B cell (primary cell): ENCODE data around the gene FCN2. TPM values are rescaled to one million over a fixed set of nuclear protein-coding genes. Genes with fewer than 3 reads are reported as not detected.

ENCODE experiments used
- ATAC-seq: fragments of 200-7000 bp; cut with Tn5 transposase; one replicate; pipeline ENCODE4 v1.10.0; 2021; ENCODE audit warnings: low read depth, mild to moderate bottlenecking, moderate number of reproducible peaks, moderate library complexity
- CTCF ChIA-PET: fragments of 350-600 bp; sonication (Branson Sonifier 250); formaldehyde crosslinking; loops from one replicate; lab custom pipeline; 2021; ENCODE audit warnings: antibody characterized with exemption, inconsistent platforms; lab: Charles Lee
- POLR2A ChIA-PET: fragments of 350-600 bp; sonication (Branson Sonifier 250); formaldehyde crosslinking; loops from one replicate; lab custom pipeline; 2021; ENCODE audit warnings: antibody characterized with exemption; lab: Charles Lee
- DNase-seq: peaks from one replicate; pipeline ENCODE4 v3.0.0; 2013
- H2AFZ ChIP-seq: 2 replicates; pipeline ENCODE4 v1.6.1; 2012; ENCODE audit warnings: mild to moderate bottlenecking, low read depth, low read length; ENCODE audit not compliant: insufficient read depth, poor library complexity, severe bottlenecking
- H3K27ac ChIP-seq, 2 donors: 1 replicate in 1 of 2; 2 replicates in 1 of 2; pipeline ENCODE4 v1.5.1; 2012 to 2013; ENCODE audit warnings: low read length in 2 of 2, mild to moderate bottlenecking in 2 of 2, moderate library complexity in 1 of 2
- H3K27me3 ChIP-seq, 4 experiments: fragments of 200-600 bp in 1 of 4; sonication (generic) in 1 of 4; replicated peaks in 1 of 4; 1 replicate in 2 of 4; 2 replicates in 2 of 4; pipeline versions ENCODE4 v1.6.1 to v1.7.0; 2013 to 2016; ENCODE audit warnings: low read length in 3 of 4, mild to moderate bottlenecking in 2 of 4, mixed read lengths in 1 of 4, moderate library complexity in 1 of 4; ENCODE audit not compliant: insufficient read depth in 4 of 4, control insufficient read depth in 3 of 4; ENCODE audit errors: control extremely low read depth in 1 of 4
- H3K36me3 ChIP-seq, 2 experiments: replicated peaks in 1 of 2; 1 replicate in 1 of 2; 2 replicates in 1 of 2; pipeline versions ENCODE4 v1.6.1 to v1.7.1; 2013; ENCODE audit warnings: low read length in 1 of 2; ENCODE audit not compliant: insufficient read depth in 2 of 2, control insufficient read depth in 1 of 2; ENCODE audit errors: control extremely low read depth in 1 of 2, extremely low read depth in 1 of 2
- H3K4me1 ChIP-seq, 2 donors: fragments of 200-600 bp in 1 of 2; sonication (generic) in 1 of 2; 1 replicate in 1 of 2; 2 replicates in 1 of 2; pipeline versions ENCODE4 v1.5.1 to v1.6.1; 2013 to 2017; ENCODE audit warnings: low read length in 2 of 2; ENCODE audit not compliant: control insufficient read depth in 2 of 2, insufficient read depth in 2 of 2
- H3K4me2 ChIP-seq: replicated peaks from 2 replicates; pipeline ENCODE3; 2012; ENCODE audit warnings: mild to moderate bottlenecking, low read depth, low read length; ENCODE audit not compliant: poor library complexity, severe bottlenecking
- H3K4me3 ChIP-seq, 5 experiments: fragments of 200-600 bp in 1 of 5; sonication (generic) in 1 of 5; 1 replicate in 3 of 5; 2 replicates in 2 of 5; pipeline versions ENCODE4 v1.5.1 to v1.7.0; 2011 to 2016; ENCODE audit warnings: low read length in 4 of 5, mild to moderate bottlenecking in 4 of 5, low read depth in 2 of 5, control low read depth in 1 of 5, moderate library complexity in 1 of 5; ENCODE audit not compliant: insufficient read depth in 1 of 5; ENCODE audit errors: control extremely low read depth in 1 of 5, extremely low read depth in 1 of 5
- H3K79me2 ChIP-seq: fragments of 200-600 bp; sonication (generic); one replicate; pipeline ENCODE4 v1.6.0; 2016; ENCODE audit warnings: low read length; ENCODE audit not compliant: control insufficient read depth, insufficient read depth
- H3K9ac ChIP-seq: fragments of 200-600 bp; sonication (generic); 2 replicates; pipeline ENCODE4 v1.6.1; 2017; ENCODE audit warnings: mild to moderate bottlenecking, low read length, moderate library complexity
- H3K9me3 ChIP-seq, 3 donors: one replicate each; pipeline versions ENCODE4 v1.6.1 to v1.7.1; 2013; ENCODE audit warnings: low read length in 2 of 3; ENCODE audit not compliant: control insufficient read depth in 2 of 3, insufficient read depth in 1 of 3; ENCODE audit errors: control extremely low read depth in 1 of 3
- H4K20me1 ChIP-seq: 2 replicates; pipeline ENCODE4 v1.6.0; 2012; ENCODE audit warnings: mild to moderate bottlenecking, low read length; ENCODE audit not compliant: insufficient read depth, control insufficient read depth, poor library complexity, severe bottlenecking
- H3K27ac Mint-ChIP-seq: one replicate; pipeline ENCODE4 v1.8.0; 2021; ENCODE audit warnings: mixed read lengths
- H3K27me3 Mint-ChIP-seq: one replicate; pipeline ENCODE4 v1.8.0; 2021; ENCODE audit warnings: mixed read lengths
- H3K4me1 Mint-ChIP-seq: one replicate; pipeline ENCODE4 v1.8.0; 2021; ENCODE audit warnings: mixed read lengths
- H3K4me3 Mint-ChIP-seq: one replicate; pipeline ENCODE4 v1.8.0; 2021; ENCODE audit warnings: mixed read lengths
- H3K9me3 Mint-ChIP-seq: one replicate; pipeline ENCODE4 v1.8.0; 2022; ENCODE audit warnings: mixed read lengths; ENCODE audit not compliant: insufficient read depth
- CTCF ChIP-seq: fragments of 200-600 bp; IDR thresholded peaks from one replicate; pipeline ENCODE4 v1.8.0; 2022; ENCODE audit warnings: antibody characterized with exemption, mild to moderate bottlenecking
- EZH2 ChIP-seq: IDR thresholded peaks from 2 replicates; pipeline ENCODE4 v1.6.1; 2012; ENCODE audit warnings: borderline replicate concordance, low read depth, mild to moderate bottlenecking, moderate library complexity, low read length; ENCODE audit not compliant: insufficient read depth, poor library complexity, severe bottlenecking
- WGBS: methylation state at CpG from one replicate; pipeline ENCODE4 v1.1.5; 2013; ENCODE audit warnings: missing lambda C conversion rate; ENCODE audit not compliant: insufficient coverage; 5-methylcytosine and 5-hydroxymethylcytosine counted together
- intact Hi-C: fragments of 100-400 bp; cut with micrococcal nuclease; formaldehyde crosslinking; loops from one replicate; pipeline ENCODE4 v1.10.0; 2022
- polyA plus RNA-seq: library from polyadenylated mRNA; depleted of rRNA; stranded (reverse); fragments of >200 nt; gene quantifications from 2 replicates; pipeline ENCODE4 v1.2.3, GENCODE V29; 2012
- total RNA-seq, 2 donors: library from RNA; stranded (reverse); fragments of 120-200 nt in 1 of 2; gene quantifications; 1 replicate in 1 of 2; 2 replicates in 1 of 2; pipeline versions ENCODE4 v1.2.3 to v1.2.4, GENCODE V29; 2013 to 2022

Gene FCN2
- total and polyA plus RNA-seq, 2 donors (not counting 1 experiment from before 2014, with no cell fraction given): not detected

GRCh38 chr9:134895097-134895496 is 14.5 kb downstream of the FCN2 start:
- Histone ChIP-seq H3K4me3 (no peak overlapping the region), H3K9ac (no peak overlapping the region), H3K4me1 (no peaks in the 10 kb centered on the region), H3K27me3 (peaks cover 0 to 11% (median 5%) of the 10 kb centered on the region in 4 experiments), H3K79me2 (no peaks in the 10 kb centered on the region), H2AFZ (no peak overlapping the region), H3K36me3 (no peaks in the 10 kb centered on the region), H3K27ac (no peak overlapping the region), H3K4me2 (no peak overlapping the region), H4K20me1 (no peaks in the 10 kb centered on the region), H3K9me3 (peaks cover 0 to 18% (median 15%) of the 10 kb centered on the region in 3 donors)
- H3K27me3 Mint-ChIP-seq: peaks cover 33% of the 10 kb centered on the region
- no peak for TF ChIP-seq CTCF
- TF ChIP-seq EZH2: no peak
- no peaks in the 10 kb centered on the region for H3K4me1 Mint-ChIP-seq
- ChIA-PET CTCF (no interaction called here), POLR2A (no interaction called here)
- DNase-seq (no peak), ATAC-seq (no peak)
- peaks cover 8% of the 10 kb centered on the region for H3K9me3 Mint-ChIP-seq
- no peak overlapping the region for H3K27ac Mint-ChIP-seq
- 59% methylated on average over 3 of the region's 3 CpGs for WGBS
- intact Hi-C loops: no loop called here
- no peak overlapping the region for H3K4me3 Mint-ChIP-seq

- ATAC-seq: no peak
- Histone ChIP-seq H3K27ac (no peak overlapping the region), H3K9ac (no peak overlapping the region), H3K27me3 (peaks cover 0 to 11% (median 5%) of the 10 kb centered on the region in 4 experiments), H3K4me3 (no peak overlapping the region), H3K4me1 (no peaks in the 10 kb centered on the region), H4K20me1 (no peaks in the 10 kb centered on the region), H3K36me3 (no peaks in the 10 kb centered on the region), H3K9me3 (peaks cover 0 to 19% (median 15%) of the 10 kb centered on the region in 3 donors), H3K4me2 (no peak overlapping the region), H2AFZ (no peak overlapping the region), H3K79me2 (no peaks in the 10 kb centered on the region)
- 60% methylated on average over 1 of the region's 2 CpGs for WGBS
- no peak overlapping the region for H3K4me3 Mint-ChIP-seq
- CTCF ChIA-PET: no interaction called here
- peaks cover 8% of the 10 kb centered on the region for H3K9me3 Mint-ChIP-seq
- intact Hi-C loops: no loop called here
- no peak for TF ChIP-seq CTCF
- TF ChIP-seq EZH2: no peak
- H3K4me1 Mint-ChIP-seq: no peaks in the 10 kb centered on the region
- no peak for DNase-seq
- peaks cover 33% of the 10 kb centered on the region for H3K27me3 Mint-ChIP-seq
- H3K27ac Mint-ChIP-seq: no peak overlapping the region
- POLR2A ChIA-PET: no interaction called here
Observed at GRCh38 chr9:134895567-134895907, 14.9 kb downstream of the FCN2 start.
